Muscle of arm (tissue), 12 donors: Measurements from ENCODE around the gene SLC25A21. TPM values are rescaled to one million over a fixed set of nuclear protein-coding genes. Genes with fewer than 3 reads are reported as not detected.
"Not testable (repeated sequence)": the region's sequence is repeated elsewhere in the genome, so short reads cannot be mapped to it uniquely, and the experiment has no call there.

Source experiments
- DNase-seq: peaks from one replicate; pipeline ENCODE4 v3.0.0-alpha.2; 2013
- polyA plus RNA-seq, 12 donors: library from polyadenylated mRNA; unstranded; fragments of 120-200 nt; gene quantifications; one replicate each; pipeline ENCODE4 v1.2.1, GENCODE V29; 2013; ENCODE audit not compliant: insufficient read length in 12 of 12

Gene SLC25A21
- polyA plus RNA-seq, 12 donors, result 1.0 to 3.4 (median 1.5) TPM; not detected in 2

GRCh38 chr14:36827861-36828260 is 344.5 kb downstream of the SLC25A21 start:
- no peak for DNase-seq

GRCh38 chr14:36826614-36827013 is 345.8 kb downstream of the SLC25A21 start:
- DNase-seq, result no peak

- DNase-seq, result no peak
Observed at GRCh38 chr14:36824854-36825253, 347.6 kb downstream of the SLC25A21 start.

- DNase-seq, result no peak
Observed at GRCh38 chr14:36823651-36824050, 348.8 kb downstream of the SLC25A21 start.

GRCh38 chr14:36822685-36823084 is 349.7 kb downstream of the SLC25A21 start:
- no peak for DNase-seq

GRCh38 chr14:36820901-36821300 is 351.5 kb downstream of the SLC25A21 start:
- no peak for DNase-seq

- DNase-seq, result no peak
Observed at GRCh38 chr14:36820111-36820709, 352.2 kb downstream of the SLC25A21 start.

- DNase-seq, result peak; percentile 15
Observed at GRCh38 chr14:36818794-36819384, 353.5 kb downstream of the SLC25A21 start.

- DNase-seq, result no peak
Observed at GRCh38 chr14:36818246-36818645, 354.2 kb downstream of the SLC25A21 start.

GRCh38 chr14:36817071-36817930 is 355.1 kb downstream of the SLC25A21 start:
- DNase-seq, result no peak

- no peak for DNase-seq
Observed at GRCh38 chr14:36816481-36816880, 355.9 kb downstream of the SLC25A21 start.

- not testable (repeated sequence) for DNase-seq
Observed at GRCh38 chr14:36814783-36815182, 357.6 kb downstream of the SLC25A21 start.

GRCh38 chr14:36810209-36810608 is 362.2 kb downstream of the SLC25A21 start:
- no peak for DNase-seq

- DNase-seq, result no peak
Observed at GRCh38 chr14:36807727-36808126, 364.7 kb downstream of the SLC25A21 start.

- DNase-seq, result no peak
Observed at GRCh38 chr14:36805131-36805559, 367.3 kb downstream of the SLC25A21 start.

GRCh38 chr14:36797634-36798033 is 374.8 kb downstream of the SLC25A21 start:
- no peak for DNase-seq

- DNase-seq, result no peak
Observed at GRCh38 chr14:36791402-36791801, 381.0 kb downstream of the SLC25A21 start.

- no peak for DNase-seq
Observed at GRCh38 chr14:36785511-36785910, 386.9 kb downstream of the SLC25A21 start.

GRCh38 chr14:36784541-36784940 is 387.9 kb downstream of the SLC25A21 start:
- DNase-seq, result no peak

- DNase-seq, result no peak
Observed at GRCh38 chr14:36781897-36782296, 390.5 kb downstream of the SLC25A21 start.

GRCh38 chr14:36773558-36773957 is 398.8 kb downstream of the SLC25A21 start:
- DNase-seq, result no peak

GRCh38 chr14:36773136-36773540 is 399.3 kb downstream of the SLC25A21 start:
- DNase-seq, result no peak
